Heart left ventricle (tissue), 16 donors: Measurements from ENCODE around the gene KCNH3. TPM values are rescaled to one million over a fixed set of nuclear protein-coding genes. Genes with fewer than 3 reads are reported as not detected.

ENCODE experiments used
- ATAC-seq, 4 donors: fragments of 200-7000 bp; cut with Tn5 transposase; one replicate each; pipeline ENCODE4 v1.9.1; 2020 to 2022; ENCODE audit warnings: moderate library complexity in 4 of 4, mild to moderate bottlenecking in 3 of 4, moderate number of reproducible peaks in 1 of 4
- DNase-seq, 5 donors: peaks; one replicate each; pipeline ENCODE4 v3.0.0-alpha.2; 2020
- H3K27ac ChIP-seq, 12 donors: fragments of 200-600 bp; sonication (generic) in 4 of 12; one replicate each; pipeline versions ENCODE4 v1.5.0 to v1.8.0; 2016 to 2022; ENCODE audit warnings: mild to moderate bottlenecking in 2 of 12
- H3K27me3 ChIP-seq, 9 donors: fragments of 200-600 bp; sonication (generic) in 2 of 9; one replicate each; pipeline versions ENCODE4 v1.5.1 to v1.8.0; 2016 to 2022; ENCODE audit warnings: mild to moderate bottlenecking in 3 of 9
- H3K36me3 ChIP-seq, 9 donors: fragments of 200-600 bp; sonication (generic) in 2 of 9; one replicate each; pipeline versions ENCODE4 v1.5.0 to v1.8.0; 2018 to 2022; ENCODE audit warnings: mild to moderate bottlenecking in 2 of 9
- H3K4me1 ChIP-seq, 12 donors: fragments of 200-600 bp; sonication (generic) in 4 of 12; one replicate each; pipeline versions ENCODE4 v1.5.0 to v1.8.0; 2016 to 2022; ENCODE audit warnings: mild to moderate bottlenecking in 3 of 12
- H3K4me3 ChIP-seq, 12 donors: fragments of 200-600 bp; sonication (generic) in 4 of 12; one replicate each; pipeline versions ENCODE4 v1.5.0 to v1.8.0; 2017 to 2022; ENCODE audit warnings: mild to moderate bottlenecking in 9 of 12, moderate library complexity in 4 of 12
- H3K9me3 ChIP-seq, 12 donors: fragments of 200-600 bp; sonication (generic) in 4 of 12; one replicate each; pipeline versions ENCODE4 v1.5.0 to v1.8.0; 2016 to 2022; ENCODE audit warnings: mild to moderate bottlenecking in 1 of 12
- POLR2A ChIP-seq, 2 donors: fragments of 450-650 bp; IDR thresholded peaks; one replicate each; pipeline ENCODE4 v1.6.1; 2017; ENCODE audit warnings: antibody characterized with exemption in 2 of 2, mild to moderate bottlenecking in 2 of 2, moderate library complexity in 2 of 2
- WGBS, 4 donors: extraction: QIAGEN DNeasy Blood & Tissue Kit in 2 of 4; methylation state at CpG; one replicate each; pipeline versions ENCODE4 v1.1.5 to v1.1.7; 2013 to 2018; 5-methylcytosine and 5-hydroxymethylcytosine counted together
- intact Hi-C, 10 donors: fragments of 100-400 bp; cut with DNase I; formaldehyde crosslinking; loops; one replicate each; pipeline versions ENCODE4 v1.11.1 to v1.14.2; 2022
- polyA plus RNA-seq, 2 donors: library from polyadenylated mRNA; stranded (reverse); fragments of 200-250 nt; gene quantifications; one replicate each; pipeline ENCODE4 v1.2.3, GENCODE V29; 2013
- total RNA-seq, 9 donors: library from RNA; depleted of rRNA in 2 of 9; stranded (reverse); fragments of >200 nt in 2 of 9; fragmentation: NEBNext Ultra II Directional in 3 of 9; extraction: Animal tissue kit (Norgen Biotek cat#: 25700) in 3 of 9; gene quantifications; one replicate each; pipeline versions ENCODE4 v1.1.0 to v1.2.4, GENCODE V29; 2016 to 2023
- TF ChIP-seq, protein P1 (sequence below), 12 donors: fragments of 200-600 bp; sonication (generic) in 4 of 12; IDR thresholded peaks; one replicate each; pipeline versions ENCODE4 v1.5.0 to v1.8.0; 2018 to 2022; ENCODE audit warnings: antibody characterized with exemption in 12 of 12, mild to moderate bottlenecking in 5 of 12
- donor health status: ischemic (EF 13 %, LVEDD 7.1; RV severe dilation, severe dysfunction).
- donor health status: healthy with polysubstance abuse.
- donor health status: DM: no; HTN: yes; CAD: no.
- donor health status: DM: no; HTN: no; CAD: no.
- donor health status: ischemic (EF 25% LVEDD 6.9; RV normal size, moderate dysfunction).
- donor health status: ischemic (EF 25% LVEDD 5.7; RV mildly dilated, moderate dysfunction).
- donor health status: healthy.
- donor health status: DM: yes; HTN: yes; CAD: no.
- donor health status: ischemic (EF 35%, LVEDD 5.7; RV mildly dilated, moderate dysfunction).
- donor health status: nonischemic (EF 11% LVEDD 7.7; RV severe dilation, severe dysfunction).
- donor health status: DM: yes; HTN: yes; CAD: no.
- donor health status: PGD.
- donor health status: ischemic (EF 29% LVEDD 5.4; RV normal size, mild dysfunction).
- donor health status: nonischemic (EF 23%, LVEDD 6.1; RV moderate dilation, normal function).

Gene KCNH3
- total and polyA plus RNA-seq, 11 donors: 0.14 to 2.2 (median 0.40) TPM

GRCh38 chr12:49583366-49584094 lies 44.7 kb downstream of the KCNH3 start:
- Histone ChIP-seq H3K9me3 (no peaks in the 10 kb centered on the region), H3K4me1 (peaks cover 0 to 63% (median 34%) of the 10 kb centered on the region in 12 donors), H3K27ac (peak overlapping the region in 10 of 12 donors; percentile 8 to 77 (median 40)), H3K36me3 (peaks cover 0 to 3% (median 0%) of the 10 kb centered on the region in 9 donors), H3K4me3 (no peak overlapping the region), H3K27me3 (no peaks in the 10 kb centered on the region)
- intact Hi-C loops: loop anchor here in 8 of 10 donors (2.0 to 5.0 kb wide), 5 partner anchors 36 to 226 kb away; partner anchors contain the start of genes PRPF40B (in 3 of the 8) and SPATS2 (in 1 of the 8)
- TF ChIP-seq, protein P1, sequence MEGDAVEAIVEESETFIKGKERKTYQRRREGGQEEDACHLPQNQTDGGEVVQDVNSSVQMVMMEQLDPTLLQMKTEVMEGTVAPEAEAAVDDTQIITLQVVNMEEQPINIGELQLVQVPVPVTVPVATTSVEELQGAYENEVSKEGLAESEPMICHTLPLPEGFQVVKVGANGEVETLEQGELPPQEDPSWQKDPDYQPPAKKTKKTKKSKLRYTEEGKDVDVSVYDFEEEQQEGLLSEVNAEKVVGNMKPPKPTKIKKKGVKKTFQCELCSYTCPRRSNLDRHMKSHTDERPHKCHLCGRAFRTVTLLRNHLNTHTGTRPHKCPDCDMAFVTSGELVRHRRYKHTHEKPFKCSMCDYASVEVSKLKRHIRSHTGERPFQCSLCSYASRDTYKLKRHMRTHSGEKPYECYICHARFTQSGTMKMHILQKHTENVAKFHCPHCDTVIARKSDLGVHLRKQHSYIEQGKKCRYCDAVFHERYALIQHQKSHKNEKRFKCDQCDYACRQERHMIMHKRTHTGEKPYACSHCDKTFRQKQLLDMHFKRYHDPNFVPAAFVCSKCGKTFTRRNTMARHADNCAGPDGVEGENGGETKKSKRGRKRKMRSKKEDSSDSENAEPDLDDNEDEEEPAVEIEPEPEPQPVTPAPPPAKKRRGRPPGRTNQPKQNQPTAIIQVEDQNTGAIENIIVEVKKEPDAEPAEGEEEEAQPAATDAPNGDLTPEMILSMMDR (IDR thresholded peaks at IDR 0.05): no peak
- TF ChIP-seq POLR2A (IDR thresholded peaks at IDR 0.05): no peak
- 61 to 72% (median 68%) methylated on average over 13 of the region's 13 CpGs for WGBS, 4 donors
- peak in 2 of 4 donors; percentile 6 to 14 for ATAC-seq
- no peak for DNase-seq

DNA sequence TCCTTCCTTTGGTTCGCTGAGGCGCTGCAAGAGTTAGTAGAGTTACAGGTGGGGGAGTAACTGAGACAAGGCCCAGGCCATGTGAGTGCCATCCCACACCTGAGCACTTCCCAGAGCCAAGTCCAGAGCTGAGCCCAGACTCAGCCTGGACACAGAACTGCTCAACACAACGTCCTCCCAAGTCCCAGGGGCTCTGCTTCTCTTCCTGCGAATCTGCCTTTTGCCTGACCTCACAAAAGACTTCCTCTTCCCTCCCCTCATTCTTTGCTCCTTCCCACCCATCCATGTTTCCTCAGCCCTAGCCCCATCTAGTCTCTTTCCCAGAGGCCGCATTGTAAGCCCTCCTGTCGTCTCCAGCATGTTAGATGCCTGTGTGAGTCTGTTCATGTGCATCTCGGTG lies 45.8 kb downstream of the KCNH3 start:
- H3K27ac ChIP-seq: peak overlapping the region in 5 of 12 donors; percentile 0 to 62 (median 32)
- intact Hi-C loops: loop anchor here in 7 of 10 donors (5.0 kb wide), 4 partner anchors 37 to 227 kb away; partner anchors contain the start of genes PRPF40B (in 2 of the 7) and SPATS2 (in 1 of the 7)
- TF ChIP-seq POLR2A (IDR thresholded peaks at IDR 0.05): no peak
- TF ChIP-seq, protein P1 (IDR thresholded peaks at IDR 0.05): no peak

DNA sequence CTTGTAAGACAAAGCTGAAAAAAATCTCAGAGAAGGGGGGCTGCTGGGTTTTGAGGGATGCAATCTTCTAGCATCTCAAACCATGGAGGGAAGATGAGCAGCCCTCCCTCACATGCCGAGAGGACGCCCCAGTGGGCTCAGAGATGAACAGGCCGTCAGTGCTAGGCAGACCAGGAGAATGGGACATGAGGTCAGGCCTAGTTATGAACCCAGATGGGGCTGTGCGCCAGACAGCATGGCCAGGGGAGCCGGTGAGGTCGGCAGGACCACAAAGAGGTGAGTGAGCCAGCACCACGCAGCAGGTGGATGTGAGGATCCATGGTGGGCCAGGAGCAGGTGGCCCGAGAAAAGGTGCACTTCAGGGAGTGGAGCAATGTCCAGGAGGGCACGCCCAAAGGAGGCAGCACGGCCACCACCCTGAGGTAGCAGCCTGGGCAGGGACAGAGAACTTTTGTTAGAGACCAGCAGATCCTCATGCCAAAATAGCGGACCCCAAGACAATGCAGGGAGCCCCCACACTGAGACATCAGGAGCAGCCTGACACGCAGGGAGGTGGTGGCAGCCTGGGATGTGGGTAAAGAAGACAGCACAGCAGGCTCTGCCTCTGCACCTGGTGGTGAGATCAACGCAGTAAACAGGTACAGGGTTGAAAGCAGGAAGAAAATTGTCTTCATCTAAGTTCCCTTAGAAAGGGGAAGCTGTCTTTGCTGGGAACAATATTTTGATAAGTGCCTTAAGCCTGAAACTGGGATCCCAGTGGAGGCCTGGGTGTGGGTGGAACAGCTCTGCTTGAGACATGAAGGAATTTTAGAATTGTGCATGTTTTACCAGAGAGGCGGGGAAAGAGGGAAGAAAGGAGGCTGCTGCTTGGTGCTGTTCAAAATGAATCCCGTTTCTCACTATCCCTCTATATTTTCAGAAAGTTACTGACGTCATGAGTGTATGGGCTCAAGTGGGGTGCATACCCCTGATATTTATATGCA lies 46.9 kb downstream of the KCNH3 start:
- no peak for DNase-seq
- no peak for TF ChIP-seq POLR2A (IDR thresholded peaks at IDR 0.05)
- TF ChIP-seq, protein P1 (IDR thresholded peaks at IDR 0.05): no peak
- H3K9me3 ChIP-seq: peaks cover 0 to 2% (median 0%) of the 10 kb centered on the region in 12 donors
- H3K27ac ChIP-seq: peak overlapping the region in 1 of 12 donors; percentile 28
- peaks cover 0 to 3% (median 0%) of the 10 kb centered on the region in 9 donors for H3K36me3 ChIP-seq
- H3K4me1 ChIP-seq: peaks cover 0 to 61% (median 32%) of the 10 kb centered on the region in 12 donors
- 79 to 86% (median 82%) methylated on average over 14 to 16 of the region's 16 CpGs for WGBS, 4 donors
- ATAC-seq: no peak
- intact Hi-C loops: no loop called here
- no peaks in the 10 kb centered on the region for H3K27me3 ChIP-seq
- H3K4me3 ChIP-seq: no peak overlapping the region

More for the DNA sequence above, 45.8 kb downstream of the KCNH3 start:
- Histone ChIP-seq H3K4me3 (peak overlapping the region in 1 of 12 donors; percentile 22), H3K36me3 (peaks cover 0 to 3% (median 0%) of the 10 kb centered on the region in 9 donors), H3K9me3 (no peaks in the 10 kb centered on the region), H3K27me3 (no peaks in the 10 kb centered on the region), H3K4me1 (peaks cover 0 to 70% (median 40%) of the 10 kb centered on the region in 12 donors)
- DNase-seq (no peak), ATAC-seq (no peak)
- 53 to 56% (median 54%) methylated on average over 7 of the region's 7 CpGs for WGBS, 4 donors
